MM.1S (cell line): ENCODE data around the gene KDELR1.

Source experiments
- CTCF ChIP-seq: fragments of 300-600 bp; sonication (generic); IDR thresholded peaks from 2 replicates; pipeline ENCODE4 v1.5.1; 2016; ENCODE audit warnings: antibody characterized with exemption, low read length, mixed read lengths
- EZH2phosphoT487 ChIP-seq: fragments of 300-600 bp; sonication (generic); IDR thresholded peaks from 2 replicates; pipeline ENCODE4 v1.6.1; 2018; ENCODE audit warnings: antibody characterized with exemption, low read length

GRCh38 chr19:48370955-48371354, 20.4 kb downstream of the KDELR1 start:
- no peak for TF ChIP-seq CTCF
- TF ChIP-seq EZH2phosphoT487 = no peak
